ENCODE results near the gene KLF4. TPM values are rescaled to one million over a fixed set of nuclear protein-coding genes. Genes with fewer than 3 reads are reported as not detected.

The KLF4 gene
- total RNA-seq, 1 donor from 2014 or later = 1.1 TPM

DNA sequence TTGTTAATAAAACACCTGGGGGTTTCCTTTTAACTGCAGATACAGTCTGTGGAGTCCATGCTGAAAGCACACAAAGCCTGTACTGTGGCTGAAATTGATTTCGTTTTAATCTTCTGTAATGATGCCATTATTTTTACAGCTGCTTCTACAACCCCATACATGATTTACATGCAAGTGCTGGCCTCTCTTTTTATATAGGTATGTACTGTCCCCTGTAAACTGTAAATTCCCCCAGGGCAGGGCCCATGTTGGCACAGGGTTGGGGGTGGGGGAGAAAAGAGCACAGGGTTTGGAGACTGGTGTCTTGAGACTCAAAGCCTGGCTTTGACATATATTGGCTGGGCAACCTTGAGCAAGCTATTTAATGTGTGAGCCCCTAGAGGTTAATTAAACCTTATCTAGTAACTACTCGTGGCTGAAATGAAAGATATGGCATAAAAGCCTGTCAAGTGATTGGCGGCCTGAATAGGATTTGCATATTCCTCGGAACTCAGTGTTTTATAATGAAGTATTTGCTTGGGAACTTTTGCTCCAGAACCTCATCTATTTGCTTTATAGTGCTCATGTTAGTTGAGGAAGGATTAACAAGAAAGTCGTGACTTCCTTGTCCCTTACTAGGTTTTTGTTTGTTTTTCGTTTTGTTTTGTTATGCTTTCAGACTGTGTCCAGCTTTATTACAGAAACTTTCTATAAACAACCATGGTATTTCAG, 34.0 kb downstream of the KLF4 start:
- no peak for DNase-seq (ENCODE audit: low read depth, low spot score)

DNA sequence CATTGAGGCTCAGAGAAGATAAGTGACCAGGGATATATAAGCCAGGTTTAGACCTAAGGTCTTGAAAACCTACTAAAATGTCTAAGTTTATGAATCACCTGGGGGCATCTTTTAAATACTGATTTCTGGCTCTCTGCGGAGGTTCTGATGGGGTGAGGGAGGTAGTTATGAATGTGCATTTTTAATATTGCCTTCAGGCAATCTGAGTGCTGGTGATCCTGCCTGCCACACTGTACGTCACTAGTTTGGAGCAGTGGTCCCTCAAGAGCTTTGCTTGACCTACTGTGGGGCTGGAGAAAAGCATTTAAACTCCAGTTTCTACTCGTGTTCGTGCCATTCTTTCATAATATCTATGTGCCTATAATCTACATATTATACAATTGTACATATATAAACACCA, 36.1 kb downstream of the KLF4 start:
- no peak for DNase-seq (ENCODE audit: low read depth, low spot score)

DNA sequence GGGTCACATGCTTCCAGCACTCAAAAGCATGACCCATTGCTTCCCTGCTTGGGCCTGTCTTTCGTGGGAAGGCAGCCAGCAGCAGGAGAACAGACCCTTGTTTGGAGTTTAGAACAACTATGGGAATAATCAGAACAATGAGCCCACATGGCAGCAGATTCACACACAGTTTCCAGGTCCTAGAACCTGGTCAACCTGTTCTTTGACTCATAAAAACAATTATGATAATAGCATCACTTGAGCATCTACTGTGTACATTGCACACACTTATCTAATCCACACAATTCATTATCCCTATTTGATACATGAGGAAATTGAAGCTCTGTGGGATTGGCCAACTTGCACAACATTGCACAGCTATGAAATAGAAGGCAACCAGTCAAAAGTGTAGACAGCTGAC, 41.7 kb downstream of the KLF4 start:
- no peak for DNase-seq (ENCODE audit: low read depth, low spot score)

DNA sequence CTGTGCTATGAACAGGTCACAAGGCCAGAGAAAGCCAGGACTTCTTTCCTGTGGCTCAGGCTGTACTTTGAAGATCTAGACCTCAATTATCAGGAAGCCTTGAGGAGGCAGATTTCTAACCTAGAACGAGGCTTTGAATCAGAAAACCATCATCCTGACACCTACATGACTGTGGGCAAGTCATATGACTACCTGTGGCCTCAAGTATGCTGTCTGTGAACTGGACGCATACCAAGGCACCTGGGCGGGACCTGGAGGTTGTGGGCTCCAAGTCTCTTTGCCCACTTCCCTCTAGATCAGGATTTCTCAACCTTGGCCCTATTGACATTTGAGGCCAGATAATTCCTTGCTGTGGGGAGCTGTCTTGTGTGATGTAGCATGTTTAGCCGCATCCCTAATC, 42.5 kb downstream of the KLF4 start:
- no peak for DNase-seq (ENCODE audit: low read depth, low spot score)

DNA sequence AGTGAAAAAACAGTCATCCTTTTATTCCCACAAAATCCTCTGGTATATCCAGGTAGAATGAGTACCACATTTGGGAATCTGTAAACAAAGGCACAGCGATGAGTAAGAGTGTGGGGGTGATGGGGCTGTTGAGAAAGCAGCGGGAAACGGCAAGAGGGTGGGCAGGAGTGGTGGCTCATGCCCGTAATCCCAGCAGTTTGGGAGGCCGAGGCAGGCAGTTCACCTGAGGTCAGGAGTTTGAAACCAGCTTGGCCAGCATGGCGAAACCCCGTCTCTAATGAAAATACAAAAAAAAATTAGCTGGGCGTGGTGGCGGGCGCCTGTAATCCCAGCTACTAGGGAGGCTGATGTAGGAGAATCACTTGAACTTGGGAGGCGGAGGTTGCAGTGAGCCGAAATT, 43.1 kb downstream of the KLF4 start:
- no peak for DNase-seq (ENCODE audit: low read depth, low spot score)

DNA sequence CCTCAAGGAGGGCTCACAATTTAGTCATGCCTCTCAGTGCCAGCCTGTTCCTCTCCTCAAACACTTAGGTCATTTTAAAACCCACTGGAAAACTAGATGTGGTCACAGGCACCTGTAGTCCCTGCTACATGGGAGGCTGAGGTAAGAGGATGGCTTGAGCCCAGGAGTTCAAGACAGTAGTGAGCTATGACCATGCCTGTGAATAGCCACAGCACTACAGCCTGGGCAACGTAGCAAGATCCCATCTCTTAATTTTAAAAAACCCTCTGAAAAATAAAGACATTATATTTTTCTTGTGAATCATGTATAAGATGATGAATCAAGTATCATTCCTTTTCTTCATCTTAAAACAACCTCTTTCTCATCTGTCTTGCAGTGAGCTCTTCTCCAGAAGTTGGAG, 45.8 kb downstream of the KLF4 start:
- DNase-seq (ENCODE audit: low read depth, low spot score) = no peak

DNA sequence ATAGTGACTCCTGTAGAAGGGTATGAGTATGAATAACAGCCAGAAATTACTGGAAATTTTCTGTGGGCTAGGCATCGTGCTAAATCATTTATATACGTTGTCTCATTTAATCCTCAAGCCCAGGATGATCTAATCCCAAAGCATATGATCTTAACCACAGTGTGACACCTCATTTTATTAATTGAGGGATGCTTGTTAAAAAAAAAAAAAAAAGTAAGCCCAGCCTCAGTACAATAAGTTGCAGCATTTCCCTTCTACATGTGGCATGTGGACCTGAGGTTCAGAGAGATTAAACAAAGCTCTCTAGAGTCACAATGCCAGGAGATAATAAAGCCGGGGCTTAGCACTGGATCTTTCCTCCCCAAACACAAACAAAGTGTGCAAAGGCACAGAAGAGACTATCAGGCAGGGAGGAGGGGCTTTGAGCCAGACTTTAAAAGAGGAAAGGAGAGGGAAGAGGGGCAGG, 49.5 kb downstream of the KLF4 start:
- DNase-seq (ENCODE audit: low read depth, low spot score) = no peak

DNA sequence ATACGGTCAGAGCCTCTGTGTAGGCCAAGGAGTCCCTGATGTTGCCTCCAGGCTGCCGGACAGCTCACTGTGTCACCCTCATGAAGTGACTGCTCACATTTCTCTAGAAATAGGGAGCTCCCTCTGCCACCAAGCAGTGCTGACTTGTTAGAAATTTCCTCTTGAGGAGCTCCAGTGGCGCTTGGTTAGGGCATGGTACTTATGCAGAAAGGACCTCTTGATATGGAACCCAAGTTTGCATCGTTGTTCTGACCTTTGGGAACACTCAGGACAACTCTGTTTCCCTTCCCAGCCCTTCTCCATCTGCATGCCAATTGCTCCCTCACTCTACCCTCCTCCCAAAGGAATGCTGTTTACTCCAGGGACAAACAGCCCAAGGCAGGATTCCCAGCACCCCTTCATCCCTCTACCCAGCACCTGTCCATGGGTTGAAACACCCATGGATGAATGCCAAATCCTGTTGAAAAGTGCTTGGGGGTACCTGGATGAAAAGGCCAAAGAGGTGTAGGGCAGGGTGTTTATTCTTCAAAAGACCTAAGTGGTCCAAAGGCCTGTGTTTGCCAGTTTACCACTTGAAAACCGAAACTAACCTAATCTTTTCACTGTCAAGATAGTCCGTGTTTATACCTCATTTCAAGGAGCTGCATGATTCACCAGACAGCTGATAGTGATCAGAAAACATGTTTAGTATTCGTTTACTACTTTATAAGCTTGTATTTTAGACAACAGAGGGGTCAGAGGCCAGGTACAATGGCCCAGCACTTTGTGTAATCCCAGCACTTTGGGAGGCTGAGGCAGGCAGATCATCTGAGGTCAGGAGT, 51.1 kb downstream of the KLF4 start:
- DNase-seq (ENCODE audit: low read depth, low spot score) = no peak

DNA sequence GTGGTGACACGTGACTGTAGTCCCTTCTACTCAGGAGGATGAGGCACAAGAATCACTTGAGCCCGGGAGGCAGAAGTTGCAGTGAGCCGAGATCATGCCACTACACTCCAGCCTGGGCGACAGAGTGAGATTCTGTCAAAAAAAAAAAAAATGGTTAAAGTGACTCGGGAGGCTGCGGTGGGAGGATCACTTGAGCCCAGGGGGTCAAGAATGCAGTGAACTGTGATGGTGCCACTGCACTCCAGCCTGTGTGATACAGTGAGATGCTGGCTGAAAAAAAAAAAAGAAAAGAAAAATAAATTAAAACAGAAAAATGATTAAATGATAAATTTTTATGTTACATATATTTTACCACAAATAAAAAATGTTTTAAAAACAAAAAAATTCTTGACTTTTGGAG, 51.9 kb downstream of the KLF4 start:
- no peak for DNase-seq (ENCODE audit: low read depth, low spot score)

DNA sequence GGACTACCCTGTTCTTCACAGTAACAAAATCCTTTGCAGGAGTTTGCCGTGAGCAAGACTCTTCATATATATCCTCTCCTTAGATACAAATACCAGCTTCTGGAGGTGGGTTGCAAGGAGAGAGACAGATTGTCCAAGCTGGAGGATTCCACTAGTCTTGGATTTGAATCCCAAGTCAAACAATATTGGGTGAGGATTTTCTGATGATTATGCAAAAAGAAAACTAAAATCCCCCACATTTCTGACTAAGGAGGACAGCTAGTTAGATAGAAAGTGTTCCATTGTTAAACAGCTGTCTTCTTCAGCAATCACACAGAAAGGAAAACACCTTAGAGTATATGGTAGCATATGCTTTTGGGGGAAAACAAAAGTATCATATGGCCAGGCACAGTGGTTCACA, 54.2 kb downstream of the KLF4 start:
- DNase-seq (ENCODE audit: low read depth, low spot score) = no peak

Other genes with a start within 250 kb of the KLF4 start
- 88.8 and 105 TPM in 2 replicates for gene RAD23B, start 206.5 kb downstream of the KLF4 start, total RNA-seq